DMS 273 (cell line): ENCODE results near the gene INPP5A.
"Not testable (repeated sequence)": the region's sequence is repeated elsewhere in the genome, so short reads cannot be mapped to it uniquely, and the experiment has no call there.

Experiments used
- DNase-seq: peaks from one replicate; lab custom pipeline; 2025; ENCODE audit not compliant: unreplicated experiment; lab: John Stamatoyannopoulos, UW

The INPP5A gene

GRCh38 chr10:132559538-132559937 is 22.0 kb downstream of the INPP5A start:
- no peak for DNase-seq

GRCh38 chr10:132560241-132560731 is 22.7 kb downstream of the INPP5A start:
- no peak for DNase-seq

GRCh38 chr10:132562177-132562915 is 24.8 kb downstream of the INPP5A start:
- no peak for DNase-seq

- DNase-seq, result no peak
Measured at GRCh38 chr10:132562916-132563456, 25.4 kb downstream of the INPP5A start.

GRCh38 chr10:132563485-132564248 is 26.1 kb downstream of the INPP5A start:
- no peak for DNase-seq

GRCh38 chr10:132564249-132564605 is 26.6 kb downstream of the INPP5A start:
- no peak for DNase-seq

GRCh38 chr10:132564690-132565089 is 27.1 kb downstream of the INPP5A start:
- DNase-seq, result no peak

- no peak for DNase-seq
Measured at GRCh38 chr10:132565516-132566209, 28.1 kb downstream of the INPP5A start.

GRCh38 chr10:132566892-132567291 is 29.3 kb downstream of the INPP5A start:
- no peak for DNase-seq

GRCh38 chr10:132570265-132570664 is 32.7 kb downstream of the INPP5A start:
- DNase-seq, result no peak

- peak; percentile 21 for DNase-seq
Measured at GRCh38 chr10:132570771-132571649, 33.4 kb downstream of the INPP5A start.

- peak; percentile 49 for DNase-seq
Measured at GRCh38 chr10:132571650-132572544, 34.3 kb downstream of the INPP5A start.

GRCh38 chr10:132572545-132572937 is 35.0 kb downstream of the INPP5A start:
- no peak for DNase-seq

GRCh38 chr10:132572946-132573345 is 35.4 kb downstream of the INPP5A start:
- DNase-seq, result not testable (repeated sequence)

GRCh38 chr10:132574288-132574687 is 36.7 kb downstream of the INPP5A start:
- DNase-seq, result no peak

GRCh38 chr10:132574783-132575319 is 37.3 kb downstream of the INPP5A start:
- DNase-seq, result no peak

- no peak for DNase-seq
Measured at GRCh38 chr10:132575320-132576201, 38.0 kb downstream of the INPP5A start.

- DNase-seq, result no peak
Measured at GRCh38 chr10:132576671-132577349, 39.2 kb downstream of the INPP5A start.
